H1 (cell line): ENCODE data around the gene ALDOC. TPM values are rescaled to one million over a fixed set of nuclear protein-coding genes. Genes with fewer than 3 reads are reported as not detected.

Experiments
- CTCF ChIA-PET: fragments of 300-600 bp; sonication (Branson Sonifier 250); formaldehyde crosslinking; loops from one replicate; lab custom pipeline; 2021; ENCODE audit not compliant: partially characterized antibody; lab: Charles Lee
- POLR2A ChIA-PET: fragments of 300-600 bp; sonication (Branson Sonifier 250); formaldehyde crosslinking; loops from one replicate; lab custom pipeline; 2021; ENCODE audit warnings: inconsistent platforms; ENCODE audit not compliant: partially characterized antibody; lab: Charles Lee
- DNase-seq, 2 experiments: peaks; one replicate each; pipeline versions ENCODE4 v3.0.0 to v3.0.0-alpha.2; 2010 to 2022; ENCODE audit warnings: low spot score in 2 of 2, low read depth in 1 of 2, mixed read lengths in 1 of 2
- FAIRE-seq: peaks from 2 replicates; lab custom pipeline; 2011; peaks lifted over from hg19 to GRCh38; lab: Jason Lieb, UNC
- H2AFZ ChIP-seq: 2 replicates; pipeline ENCODE4 v1.8.1; 2012; ENCODE audit warnings: low read length, inconsistent platforms
- H2AK5ac ChIP-seq: 2 replicates; pipeline ENCODE4 v1.6.1; 2013; ENCODE audit warnings: low read depth, low read length
- H2BK120ac ChIP-seq: replicated peaks from 2 replicates; pipeline ENCODE3; 2013; ENCODE audit warnings: low read depth, low read length, inconsistent platforms
- H2BK12ac ChIP-seq: 2 replicates; pipeline ENCODE4 v1.6.1; 2013; ENCODE audit warnings: low read depth, low read length
- H2BK15ac ChIP-seq: 2 replicates; pipeline ENCODE4 v1.6.1; 2013; ENCODE audit warnings: low read length
- H2BK20ac ChIP-seq: 2 replicates; pipeline ENCODE4 v1.6.1; 2013; ENCODE audit warnings: low read length
- H2BK5ac ChIP-seq: 2 replicates; pipeline ENCODE4 v1.6.1; 2013; ENCODE audit warnings: low read depth, low read length
- H3K14ac ChIP-seq: 2 replicates; pipeline ENCODE4 v1.6.1; 2013; ENCODE audit warnings: inconsistent platforms; ENCODE audit not compliant: insufficient read length
- H3K18ac ChIP-seq: 2 replicates; pipeline ENCODE4 v1.6.1; 2013; ENCODE audit warnings: low read length; ENCODE audit errors: extremely low read depth
- H3K23ac ChIP-seq: 2 replicates; pipeline ENCODE4 v1.6.1; 2013; ENCODE audit warnings: inconsistent platforms; ENCODE audit not compliant: insufficient read length
- H3K23me2 ChIP-seq: 2 replicates; pipeline ENCODE4 v1.6.1; 2013; ENCODE audit warnings: low read depth, low read length
- H3K27ac ChIP-seq: 2 replicates; pipeline ENCODE4 v1.6.1; 2011; ENCODE audit warnings: low read depth, low read length, inconsistent platforms
- H3K27me3 ChIP-seq, 4 experiments: replicated peaks in 1 of 4; 1 replicate in 1 of 4; 2 replicates in 3 of 4; pipeline versions ENCODE4 v1.6.1 to v1.8.1; 2011 to 2013; ENCODE audit warnings: low read length in 3 of 4, mild to moderate bottlenecking in 3 of 4, inconsistent platforms in 2 of 4, mixed read lengths in 2 of 4, moderate library complexity in 1 of 4; ENCODE audit not compliant: control insufficient read depth in 3 of 4, insufficient read depth in 3 of 4; ENCODE audit errors: extremely low read depth in 1 of 4
- H3K36me3 ChIP-seq, 4 experiments: 2 replicates each; pipeline versions ENCODE4 v1.6.1 to v1.8.1; 2011 to 2013; ENCODE audit warnings: mild to moderate bottlenecking in 4 of 4, low read length in 3 of 4, moderate library complexity in 2 of 4, control low read depth in 1 of 4, inconsistent platforms in 1 of 4; ENCODE audit not compliant: insufficient read depth in 4 of 4, control insufficient read depth in 2 of 4
- H3K4ac ChIP-seq: replicated peaks from 2 replicates; pipeline ENCODE3; 2013; ENCODE audit warnings: low read length, low read depth, mixed read lengths, inconsistent platforms; ENCODE audit not compliant: insufficient read length
- H3K4me1 ChIP-seq, 4 experiments: replicated peaks in 1 of 4; 1 replicate in 1 of 4; 2 replicates in 3 of 4; pipeline versions ENCODE4 v1.6.1 to v1.8.1; 2011 to 2013; ENCODE audit warnings: low read length in 3 of 4, inconsistent platforms in 2 of 4, mixed read lengths in 1 of 4; ENCODE audit not compliant: insufficient read depth in 4 of 4, control insufficient read depth in 3 of 4
- H3K4me2 ChIP-seq, 2 experiments: 2 replicates each; pipeline versions ENCODE4 v1.6.1 to v1.8.1; 2011 to 2013; ENCODE audit warnings: low read depth in 2 of 2, low read length in 2 of 2, control low read depth in 1 of 2, inconsistent platforms in 1 of 2, mild to moderate bottlenecking in 1 of 2; ENCODE audit not compliant: insufficient read depth in 1 of 2
- H3K4me3 ChIP-seq, 4 experiments: fragments of 200-600, 300-600 bp in 1 of 4; sonication (generic), shearing (Covaris generic), sonication (Bioruptor Twin) in 1 of 4; 2 replicates each; pipeline versions ENCODE4 v1.5.1 to v1.8.1; 2011 to 2016; ENCODE audit warnings: low read length in 4 of 4, low read depth in 3 of 4, control low read depth in 2 of 4, inconsistent platforms in 2 of 4, mild to moderate bottlenecking in 2 of 4, mixed read lengths in 1 of 4, moderate library complexity in 1 of 4; ENCODE audit not compliant: insufficient read depth in 2 of 4; ENCODE audit errors: extremely low read depth in 1 of 4
- H3K56ac ChIP-seq: replicated peaks from 2 replicates; pipeline ENCODE3; 2013; ENCODE audit warnings: low read depth, mild to moderate bottlenecking, mixed read lengths, low read length, inconsistent platforms; ENCODE audit not compliant: insufficient read length
- H3K79me1 ChIP-seq: 2 replicates; pipeline ENCODE4 v1.6.1; 2013; ENCODE audit warnings: low read depth, low read length, control low read depth
- H3K79me2 ChIP-seq, 2 experiments: 2 replicates each; pipeline versions ENCODE4 v1.6.1 to v1.8.1; 2012 to 2013; ENCODE audit warnings: low read length in 2 of 2, mild to moderate bottlenecking in 2 of 2, inconsistent platforms in 1 of 2; ENCODE audit not compliant: insufficient read depth in 2 of 2, control insufficient read depth in 1 of 2
- H3K9ac ChIP-seq, 4 experiments: replicated peaks in 1 of 4; 1 replicate in 1 of 4; 2 replicates in 3 of 4; pipeline versions ENCODE4 v1.6.1 to v1.8.1; 2011 to 2013; ENCODE audit warnings: low read depth in 3 of 4, low read length in 3 of 4, control low read depth in 2 of 4, mild to moderate bottlenecking in 2 of 4, moderate library complexity in 2 of 4, inconsistent platforms in 1 of 4; ENCODE audit errors: extremely low read depth in 1 of 4
- H3K9me3 ChIP-seq, 2 experiments: 2 replicates each; pipeline versions ENCODE4 v1.6.1 to v1.8.1; 2012 to 2013; ENCODE audit warnings: mild to moderate bottlenecking in 2 of 2, moderate library complexity in 2 of 2, control low read depth in 1 of 2, inconsistent platforms in 1 of 2, low read depth in 1 of 2, low read length in 1 of 2, mixed read lengths in 1 of 2; ENCODE audit not compliant: insufficient read depth in 2 of 2
- H4K20me1 ChIP-seq, 2 experiments: replicated peaks in 1 of 2; 2 replicates each; pipeline versions ENCODE3 to v1.8.1; 2011 to 2013; ENCODE audit warnings: inconsistent platforms in 2 of 2, low read length in 2 of 2, mild to moderate bottlenecking in 1 of 2; ENCODE audit not compliant: insufficient read depth in 2 of 2, control insufficient read depth in 1 of 2
- H4K5ac ChIP-seq: 2 replicates; pipeline ENCODE4 v1.6.1; 2013; ENCODE audit warnings: low read length, low read depth, mixed read lengths, inconsistent platforms; ENCODE audit not compliant: insufficient read length
- H4K8ac ChIP-seq: 2 replicates; pipeline ENCODE4 v1.8.0; 2013; ENCODE audit warnings: mild to moderate bottlenecking, moderate library complexity, low read length, inconsistent platforms; ENCODE audit not compliant: insufficient read depth; ENCODE audit errors: extremely low read depth
- H4K91ac ChIP-seq: replicated peaks from 2 replicates; pipeline ENCODE3; 2013; ENCODE audit warnings: low read length, mixed read lengths, inconsistent platforms; ENCODE audit not compliant: insufficient read length
- CBX5 ChIP-seq: fragments of 300-800, 300-1000 bp; sonication (generic); IDR thresholded peaks from 2 replicates; pipeline ENCODE4 v1.7.1; 2016; ENCODE audit warnings: antibody characterized with exemption, low read length, low read depth
- CHD1 ChIP-seq: IDR thresholded peaks from 2 replicates; pipeline ENCODE4 v1.6.1; 2012; ENCODE audit warnings: low read depth, low read length, improper control_type of control experiment
- CTBP2 ChIP-seq: IDR thresholded peaks from 2 replicates; pipeline ENCODE4 v1.7.0; 2011; ENCODE audit warnings: borderline replicate concordance, mild to moderate bottlenecking, moderate library complexity, mixed read lengths, low read length; ENCODE audit not compliant: insufficient read depth, insufficient read length
- EGR1 ChIP-seq: IDR thresholded peaks from 2 replicates; pipeline ENCODE4 v1.6.1; 2011; ENCODE audit warnings: low read depth, low read length, borderline replicate concordance
- GTF2F1 ChIP-seq: IDR thresholded peaks from 2 replicates; pipeline ENCODE4 v1.6.1; 2012; ENCODE audit warnings: low read depth, low read length, improper control_type of control experiment, borderline replicate concordance
- KDM1A ChIP-seq: fragments of 200-600, 300-600 bp; sonication (generic); IDR thresholded peaks from 2 replicates; pipeline ENCODE4 v1.7.1; 2016; ENCODE audit warnings: mild to moderate bottlenecking, low read length, borderline replicate concordance
- RBBP5 ChIP-seq: IDR thresholded peaks from 2 replicates; pipeline ENCODE4 v1.7.1; 2012; ENCODE audit warnings: low read depth, mild to moderate bottlenecking, inconsistent platforms, low read length, moderate library complexity, borderline replicate concordance
- TAF1 ChIP-seq: IDR thresholded peaks from 2 replicates; pipeline ENCODE4 v1.6.1; 2011; ENCODE audit warnings: mild to moderate bottlenecking, low read depth, low read length
- WGBS, 2 experiments: shearing (Covaris generic) in 1 of 2; methylation state at CpG; one replicate each; pipeline versions ENCODE4 v1.1.6 to v1.1.7; 2013 to 2015; ENCODE audit warnings: low lambda C conversion rate in 2 of 2, mixed read lengths in 2 of 2, inconsistent platforms in 1 of 2, low coverage in 1 of 2, missing lambda C conversion rate in 1 of 2; ENCODE audit not compliant: insufficient replicate concordance in 2 of 2, insufficient coverage in 1 of 2, insufficient read length in 1 of 2; ENCODE audit errors: extremely low coverage in 1 of 2, missing lambda C conversion rate in 1 of 2; 5-methylcytosine and 5-hydroxymethylcytosine counted together
- polyA plus RNA-seq, 7 experiments: library from polyadenylated mRNA; depleted of rRNA in 3 of 7; stranded (reverse) in 5 of 7; unstranded in 2 of 7; fragments of >200 nt in 5 of 7; fragments of 200-250 nt in 2 of 7; gene quantifications; 1 replicate in 5 of 7; 2 replicates in 1 of 7; 4 replicates in 1 of 7; pipeline versions ENCODE4 v1.2.1 to v1.2.3, GENCODE V29; 2011 to 2013; ENCODE audit warnings: missing spikeins in 2 of 7, mixed read lengths in 2 of 7
- total RNA-seq: library from RNA; stranded (reverse); fragmentation: NEBNext Ultra II Directional; extraction: Animal tissue kit (Norgen Biotek cat#: 25700); gene quantifications from 2 replicates; pipeline ENCODE4 v1.2.1, GENCODE V29; 2021

The ALDOC gene
- total and polyA plus RNA-seq, 2 of the 8 experiments (the other 6 are each of a cell fraction or from before 2014, with no cell fraction given), result 51.6 to 103 TPM

DNA sequence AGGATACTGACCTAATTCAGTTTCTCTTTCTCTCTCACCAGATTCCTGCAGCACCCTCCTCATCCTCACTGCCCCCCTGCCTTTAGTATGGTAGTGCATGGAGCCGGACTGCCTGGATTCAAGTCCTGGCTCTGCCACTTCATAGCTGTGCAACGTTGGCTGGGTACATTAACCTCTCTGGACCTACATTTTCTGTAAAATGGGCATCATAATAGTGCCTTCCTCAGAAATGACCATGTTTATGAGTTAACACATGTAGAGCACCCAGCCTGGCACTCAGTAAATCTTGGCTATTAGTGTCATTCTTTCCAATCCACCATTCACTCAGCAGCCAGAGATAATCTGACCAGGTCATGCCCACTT lies 31.6 kb downstream of the ALDOC start:
- CTCF ChIA-PET, result interaction anchor here (0.6 to 18.4 kb wide), 4 partner anchors 9 to 280 kb away, joined by 3 to 547 read pairs (median 69); partner anchors contain the start of genes FOXN1 and PIGS
- no peak overlapping the region for H2AFZ ChIP-seq

More for the DNA sequence above, 31.6 kb downstream of the ALDOC start:
- Histone ChIP-seq H3K27me3 (no peaks in the 10 kb centered on the region), H3K23ac (no peak overlapping the region), H2BK12ac (no peak overlapping the region), H4K91ac (no peak overlapping the region), H2BK120ac (no peak overlapping the region), H3K79me2 (no peaks in the 10 kb centered on the region), H3K27ac (no peak overlapping the region), H3K18ac (no peak overlapping the region), H3K23me2 (no peaks in the 10 kb centered on the region), H4K8ac (no peak overlapping the region), H2BK20ac (no peak overlapping the region), H3K4me1 (peaks cover 0 to 9% (median 3%) of the 10 kb centered on the region in 4 experiments; a peak in 4 of 7 replicates), H4K5ac (no peak overlapping the region), H3K14ac (no peak overlapping the region), H3K36me3 (peaks cover 0 to 7% (median 2%) of the 10 kb centered on the region in 4 experiments; a peak in 3 of 8 replicates), H3K4me3 (no peak overlapping the region), H4K20me1 (peaks cover 2 to 7% of the 10 kb centered on the region in 2 experiments), H3K56ac (no peak overlapping the region), H2BK5ac (0 out of 2 replicates have a peak overlapping the region, but pooled peaks have one; percentile 36), H2AK5ac (no peak overlapping the region), H3K79me1 (no peaks in the 10 kb centered on the region; the same call in 1 of the 2 replicates), H2BK15ac (0 out of 2 replicates have a peak overlapping the region, but pooled peaks have one; percentile 4), H3K9ac (no peak overlapping the region), H3K9me3 (no peaks in the 10 kb centered on the region), H3K4me2 (no peak overlapping the region), H3K4ac (no peak overlapping the region)
- no peak for FAIRE-seq
- DNase-seq, result no peak
- POLR2A ChIA-PET, result interaction anchor here (1.2 to 1.5 kb wide), 3 partner anchors 11 to 99 kb away, joined by 3 to 4 read pairs (median 3); no protein-coding TSS in a partner anchor
- TF ChIP-seq GTF2F1 (no peak), TAF1 (no peak), KDM1A (peak; percentile 51; the same call in 1 of the 2 replicates), EGR1 (no peak), RBBP5 (no peak), CBX5 (no peak), CHD1 (no peak), CTBP2 (no peak)
- 89% methylated on average over 2 of the region's 2 CpGs; no CpG with 5 or more reads in 1 of the 2 experiments for WGBS, 2 experiments
